GM23338 (cell line): ENCODE data around the gene GAL3ST2. TPM values are rescaled to one million over a fixed set of nuclear protein-coding genes. Genes with fewer than 3 reads are reported as not detected.

Experiments
- ATAC-seq: fragments of 200-7000 bp; cut with Tn5 transposase; 3 replicates; pipeline ENCODE4 v1.9.1; 2020
- DNase-seq: peaks from one replicate; pipeline ENCODE4 v3.0.0-alpha.2; 2015; ENCODE audit warnings: low spot score
- H2AFZ ChIP-seq: fragments of 200-600 bp; sonication (generic); 2 replicates; pipeline ENCODE4 v1.8.0; 2016; ENCODE audit warnings: antibody characterized with exemption, mild to moderate bottlenecking, moderate library complexity
- H3F3A ChIP-seq: fragments of 200-600 bp; sonication (generic); replicated peaks from 2 replicates; pipeline ENCODE4 v1.8.0; 2017; ENCODE audit warnings: antibody characterized with exemption, mixed run types, low read depth
- H3K27ac ChIP-seq: fragments of 200-600 bp; sonication (generic); 2 replicates; pipeline ENCODE4 v1.6.1; 2016; ENCODE audit warnings: low read depth
- H3K27me3 ChIP-seq: fragments of 200-600 bp; sonication (generic); 2 replicates; pipeline ENCODE4 v1.8.0; 2016; ENCODE audit warnings: mild to moderate bottlenecking, mixed run types, moderate library complexity; ENCODE audit not compliant: insufficient read depth
- H3K36me3 ChIP-seq: fragments of 200-600 bp; sonication (generic); 2 replicates; pipeline ENCODE4 v1.8.0; 2016; ENCODE audit warnings: mild to moderate bottlenecking; ENCODE audit not compliant: insufficient read depth
- H3K4me1 ChIP-seq: fragments of 200-600 bp; sonication (generic); 2 replicates; pipeline ENCODE4 v1.8.0; 2016; ENCODE audit warnings: mild to moderate bottlenecking, moderate library complexity; ENCODE audit not compliant: insufficient read depth
- H3K4me2 ChIP-seq: fragments of 200-600 bp; sonication (generic); 2 replicates; pipeline ENCODE4 v1.7.1; 2017; ENCODE audit warnings: mixed run types
- H3K4me3 ChIP-seq: fragments of 200-600 bp; sonication (generic); 2 replicates; pipeline ENCODE4 v1.6.1; 2016; ENCODE audit warnings: mixed run types
- H3K79me2 ChIP-seq: fragments of 200-600 bp; sonication (generic); replicated peaks from 2 replicates; pipeline ENCODE4 v1.8.0; 2017; ENCODE audit warnings: mild to moderate bottlenecking; ENCODE audit not compliant: insufficient read depth
- H3K9me2 ChIP-seq: fragments of 200-600 bp; sonication (generic); 2 replicates; pipeline ENCODE4 v1.8.0; 2017; ENCODE audit not compliant: insufficient read depth
- H4K20me1 ChIP-seq: fragments of 200-600 bp; sonication (generic); replicated peaks from 2 replicates; pipeline ENCODE4 v1.8.0; 2017; ENCODE audit warnings: mild to moderate bottlenecking; ENCODE audit not compliant: insufficient read depth
- H3K27ac Mint-ChIP-seq: 2 replicates; pipeline ENCODE4 v1.8.0; 2020; ENCODE audit warnings: inconsistent platforms, mild to moderate bottlenecking, moderate library complexity, mixed read lengths
- H3K27me3 Mint-ChIP-seq: 3 replicates; pipeline ENCODE4 v1.8.0; 2022; ENCODE audit warnings: low read depth, mild to moderate bottlenecking, moderate library complexity, mixed read lengths, inconsistent platforms; ENCODE audit not compliant: insufficient read depth, poor library complexity
- H3K36me3 Mint-ChIP-seq: 3 replicates; pipeline ENCODE4 v1.8.0; 2021; ENCODE audit warnings: low read depth, mild to moderate bottlenecking, inconsistent platforms, moderate library complexity, mixed read lengths
- H3K4me1 Mint-ChIP-seq: 3 replicates; pipeline ENCODE4 v1.8.0; 2020; ENCODE audit warnings: mild to moderate bottlenecking, inconsistent platforms, mixed read lengths
- H3K4me3 Mint-ChIP-seq: 3 replicates; pipeline ENCODE4 v1.8.0; 2021; ENCODE audit warnings: moderate library complexity, mild to moderate bottlenecking, inconsistent platforms, mixed read lengths
- H3K9me3 Mint-ChIP-seq: 3 replicates; pipeline ENCODE4 v1.8.0; 2020; ENCODE audit warnings: moderate library complexity, mild to moderate bottlenecking, inconsistent platforms, mixed read lengths
- CREB1 ChIP-seq: fragments of 250-450 bp; sonication (Bioruptor Pico); IDR thresholded peaks from 2 replicates; pipeline ENCODE4 v1.5.0; 2020; ENCODE audit warnings: low read depth, mild to moderate bottlenecking, moderate library complexity
- EZH2 ChIP-seq: fragments of 200-600 bp; sonication (generic); IDR thresholded peaks from one replicate; pipeline ENCODE4 v1.8.0; 2017; ENCODE audit warnings: antibody characterized with exemption, mild to moderate bottlenecking, low read depth; ENCODE audit not compliant: unreplicated experiment
- EZH2phosphoT487 ChIP-seq: fragments of 200-600 bp; sonication (generic); IDR thresholded peaks from one replicate; pipeline ENCODE4 v1.8.1; 2018; ENCODE audit warnings: antibody characterized with exemption; ENCODE audit not compliant: unreplicated experiment
- NANOG ChIP-seq: IDR thresholded peaks from 2 replicates; pipeline ENCODE4 v1.6.1; 2016; ENCODE audit warnings: antibody characterized with exemption, borderline replicate concordance
- STAT1 ChIP-seq: IDR thresholded peaks from one replicate; pipeline ENCODE4 v1.6.1; 2016; ENCODE audit warnings: antibody characterized with exemption; ENCODE audit not compliant: unreplicated experiment
- ZNF114 ChIP-seq: fragments of 250-450 bp; sonication (Bioruptor Pico); IDR thresholded peaks from 2 replicates; pipeline ENCODE4 v1.5.0; 2020; ENCODE audit warnings: mild to moderate bottlenecking, moderate library complexity
- ZNF331 ChIP-seq: fragments of 250-450 bp; sonication (Bioruptor Pico); IDR thresholded peaks from 2 replicates; pipeline ENCODE4 v1.5.0; 2020; ENCODE audit warnings: low read depth, mild to moderate bottlenecking, moderate library complexity
- polyA plus RNA-seq: library from polyadenylated mRNA; unstranded; fragments of >200 nt; fragmentation: Nextera tagmentation; extraction: Ambion mirVana; gene quantifications from 2 replicates; pipeline ENCODE4 v1.2.1, GENCODE V29; 2016
- total RNA-seq: library from RNA; depleted of rRNA; stranded (reverse); fragments of >200 nt; shearing (Covaris generic); gene quantifications from 2 replicates; pipeline ENCODE4 v1.2.3, GENCODE V29; 2014
- TF ChIP-seq, protein P1 (sequence below): IDR thresholded peaks from one replicate; pipeline ENCODE4 v1.6.1; 2018; ENCODE audit warnings: antibody characterized with exemption; ENCODE audit not compliant: unreplicated experiment
- TF ChIP-seq, protein P2 (sequence below), 2 experiments: fragments of 200-600 bp in 1 of 2; sonication (generic) in 1 of 2; conservative IDR thresholded peaks; 2 replicates each; pipeline versions ENCODE4 v1.5.1 to v1.6.1; 2016 to 2017; ENCODE audit warnings: antibody characterized with exemption in 2 of 2, low read depth in 2 of 2, mild to moderate bottlenecking in 2 of 2, moderate library complexity in 1 of 2
- TF ChIP-seq, protein P3 (sequence below): IDR thresholded peaks from 2 replicates; pipeline ENCODE4 v1.6.1; 2016; ENCODE audit warnings: antibody characterized with exemption

Gene GAL3ST2
- total and polyA plus RNA-seq, 2 experiments from 2014 or later: 0.19 to 0.24 TPM

GRCh38 chr2:241798631-241799521 lies 22.3 kb downstream of the GAL3ST2 start (continued):
- TF ChIP-seq, protein P1, sequence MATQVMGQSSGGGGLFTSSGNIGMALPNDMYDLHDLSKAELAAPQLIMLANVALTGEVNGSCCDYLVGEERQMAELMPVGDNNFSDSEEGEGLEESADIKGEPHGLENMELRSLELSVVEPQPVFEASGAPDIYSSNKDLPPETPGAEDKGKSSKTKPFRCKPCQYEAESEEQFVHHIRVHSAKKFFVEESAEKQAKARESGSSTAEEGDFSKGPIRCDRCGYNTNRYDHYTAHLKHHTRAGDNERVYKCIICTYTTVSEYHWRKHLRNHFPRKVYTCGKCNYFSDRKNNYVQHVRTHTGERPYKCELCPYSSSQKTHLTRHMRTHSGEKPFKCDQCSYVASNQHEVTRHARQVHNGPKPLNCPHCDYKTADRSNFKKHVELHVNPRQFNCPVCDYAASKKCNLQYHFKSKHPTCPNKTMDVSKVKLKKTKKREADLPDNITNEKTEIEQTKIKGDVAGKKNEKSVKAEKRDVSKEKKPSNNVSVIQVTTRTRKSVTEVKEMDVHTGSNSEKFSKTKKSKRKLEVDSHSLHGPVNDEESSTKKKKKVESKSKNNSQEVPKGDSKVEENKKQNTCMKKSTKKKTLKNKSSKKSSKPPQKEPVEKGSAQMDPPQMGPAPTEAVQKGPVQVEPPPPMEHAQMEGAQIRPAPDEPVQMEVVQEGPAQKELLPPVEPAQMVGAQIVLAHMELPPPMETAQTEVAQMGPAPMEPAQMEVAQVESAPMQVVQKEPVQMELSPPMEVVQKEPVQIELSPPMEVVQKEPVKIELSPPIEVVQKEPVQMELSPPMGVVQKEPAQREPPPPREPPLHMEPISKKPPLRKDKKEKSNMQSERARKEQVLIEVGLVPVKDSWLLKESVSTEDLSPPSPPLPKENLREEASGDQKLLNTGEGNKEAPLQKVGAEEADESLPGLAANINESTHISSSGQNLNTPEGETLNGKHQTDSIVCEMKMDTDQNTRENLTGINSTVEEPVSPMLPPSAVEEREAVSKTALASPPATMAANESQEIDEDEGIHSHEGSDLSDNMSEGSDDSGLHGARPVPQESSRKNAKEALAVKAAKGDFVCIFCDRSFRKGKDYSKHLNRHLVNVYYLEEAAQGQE: no peak
- TF ChIP-seq ZNF114 (CRISPR knock-in tag): no peak

DNA sequence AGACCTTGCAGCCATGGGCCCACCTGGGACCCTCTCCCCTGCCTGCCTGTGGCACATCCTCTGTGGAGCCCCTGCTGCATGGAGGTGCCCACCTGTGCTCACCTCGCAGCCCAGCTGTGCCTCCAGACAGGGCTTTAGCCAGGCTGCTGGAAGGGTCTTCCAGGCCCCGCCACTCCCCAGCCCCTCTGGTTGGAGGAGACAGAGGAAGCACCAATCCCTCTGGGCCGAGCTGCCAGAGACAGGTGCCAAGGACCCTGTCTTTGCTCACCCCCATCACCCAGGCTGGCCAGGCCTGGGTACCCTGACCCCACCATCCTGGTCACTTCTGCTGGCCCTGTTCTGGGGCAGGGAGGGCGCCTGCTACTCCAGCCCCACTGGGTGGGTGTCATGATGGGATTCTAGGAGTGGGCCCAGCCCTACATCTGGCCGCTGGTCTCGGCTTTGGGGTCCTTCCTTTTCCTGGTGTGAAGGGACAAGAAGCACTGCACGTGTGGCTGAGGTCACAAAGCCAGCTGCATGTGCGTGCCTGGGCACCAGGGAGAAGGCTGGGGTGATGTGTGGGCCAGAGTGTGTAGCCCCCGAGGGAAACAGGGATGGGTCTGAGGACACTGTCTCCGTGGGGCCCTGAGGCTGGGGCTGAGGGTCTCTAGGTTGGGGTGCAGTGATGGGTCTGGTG lies 23.0 kb downstream of the GAL3ST2 start:
- Histone ChIP-seq H3K36me3 (no peaks in the 10 kb centered on the region), H3K9me2 (no peaks in the 10 kb centered on the region), H2AFZ (no peak overlapping the region), H3K4me2 (no peak overlapping the region), H3K27ac (no peak overlapping the region), H3K4me1 (peaks cover 8% of the 10 kb centered on the region; the same call in 1 of the 2 replicates), H3F3A (no peaks in the 10 kb centered on the region), H3K79me2 (no peaks in the 10 kb centered on the region), H3K27me3 (peaks cover 21% of the 10 kb centered on the region), H4K20me1 (no peaks in the 10 kb centered on the region), H3K4me3 (no peak overlapping the region)
- ATAC-seq: no peak
- DNase-seq: no peak
- H3K27ac Mint-ChIP-seq: no peak overlapping the region
- H3K4me1 Mint-ChIP-seq: peaks cover 5% of the 10 kb centered on the region; the same call in 2 of the 3 replicates
- no peak overlapping the region for H3K4me3 Mint-ChIP-seq
- no peaks in the 10 kb centered on the region; the same call in 2 of the 3 replicates for H3K36me3 Mint-ChIP-seq
- no peaks in the 10 kb centered on the region; the same call in 2 of the 3 replicates for H3K9me3 Mint-ChIP-seq
- H3K27me3 Mint-ChIP-seq: peaks cover 19% of the 10 kb centered on the region
- TF ChIP-seq EZH2: no peak
- TF ChIP-seq, protein P1: no peak
- no peak for TF ChIP-seq ZNF331 (CRISPR knock-in tag)
- TF ChIP-seq, protein P2, sequence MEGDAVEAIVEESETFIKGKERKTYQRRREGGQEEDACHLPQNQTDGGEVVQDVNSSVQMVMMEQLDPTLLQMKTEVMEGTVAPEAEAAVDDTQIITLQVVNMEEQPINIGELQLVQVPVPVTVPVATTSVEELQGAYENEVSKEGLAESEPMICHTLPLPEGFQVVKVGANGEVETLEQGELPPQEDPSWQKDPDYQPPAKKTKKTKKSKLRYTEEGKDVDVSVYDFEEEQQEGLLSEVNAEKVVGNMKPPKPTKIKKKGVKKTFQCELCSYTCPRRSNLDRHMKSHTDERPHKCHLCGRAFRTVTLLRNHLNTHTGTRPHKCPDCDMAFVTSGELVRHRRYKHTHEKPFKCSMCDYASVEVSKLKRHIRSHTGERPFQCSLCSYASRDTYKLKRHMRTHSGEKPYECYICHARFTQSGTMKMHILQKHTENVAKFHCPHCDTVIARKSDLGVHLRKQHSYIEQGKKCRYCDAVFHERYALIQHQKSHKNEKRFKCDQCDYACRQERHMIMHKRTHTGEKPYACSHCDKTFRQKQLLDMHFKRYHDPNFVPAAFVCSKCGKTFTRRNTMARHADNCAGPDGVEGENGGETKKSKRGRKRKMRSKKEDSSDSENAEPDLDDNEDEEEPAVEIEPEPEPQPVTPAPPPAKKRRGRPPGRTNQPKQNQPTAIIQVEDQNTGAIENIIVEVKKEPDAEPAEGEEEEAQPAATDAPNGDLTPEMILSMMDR (conservative IDR thresholded peaks at IDR 0.05; ENCODE audit: low read depth in 2 of 2): no peak
- TF ChIP-seq, protein P3, sequence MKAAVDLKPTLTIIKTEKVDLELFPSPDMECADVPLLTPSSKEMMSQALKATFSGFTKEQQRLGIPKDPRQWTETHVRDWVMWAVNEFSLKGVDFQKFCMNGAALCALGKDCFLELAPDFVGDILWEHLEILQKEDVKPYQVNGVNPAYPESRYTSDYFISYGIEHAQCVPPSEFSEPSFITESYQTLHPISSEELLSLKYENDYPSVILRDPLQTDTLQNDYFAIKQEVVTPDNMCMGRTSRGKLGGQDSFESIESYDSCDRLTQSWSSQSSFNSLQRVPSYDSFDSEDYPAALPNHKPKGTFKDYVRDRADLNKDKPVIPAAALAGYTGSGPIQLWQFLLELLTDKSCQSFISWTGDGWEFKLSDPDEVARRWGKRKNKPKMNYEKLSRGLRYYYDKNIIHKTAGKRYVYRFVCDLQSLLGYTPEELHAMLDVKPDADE: no peak
- no peak for TF ChIP-seq CREB1 (CRISPR knock-in tag)
- TF ChIP-seq STAT1: no peak
- TF ChIP-seq EZH2phosphoT487: no peak
- no peak for TF ChIP-seq NANOG
- no peak for TF ChIP-seq ZNF114 (CRISPR knock-in tag)
